Thymus (tissue), 11 donors: ENCODE data around the gene FBXO15. TPM values are rescaled to one million over a fixed set of nuclear protein-coding genes. Genes with fewer than 3 reads are reported as not detected.

ENCODE experiments used
- DNase-seq, 9 donors: peaks; one replicate each; pipeline ENCODE4 v3.0.0-alpha.2; 2013; ENCODE audit warnings: low spot score in 9 of 9, low read depth in 6 of 9, missing footprints in 1 of 9
- H3K27ac ChIP-seq, 2 donors: one replicate each; pipeline ENCODE4 v1.5.1; 2013; ENCODE audit warnings: control low read depth in 1 of 2, low read depth in 1 of 2, low read length in 1 of 2, mild to moderate bottlenecking in 1 of 2, moderate library complexity in 1 of 2
- H3K27me3 ChIP-seq, 2 donors: one replicate each; pipeline ENCODE4 v1.5.1; 2013; ENCODE audit warnings: low read length in 1 of 2; ENCODE audit not compliant: control insufficient read depth in 2 of 2, insufficient read depth in 1 of 2
- H3K36me3 ChIP-seq, 2 donors: one replicate each; pipeline ENCODE4 v1.5.1; 2013; ENCODE audit warnings: low read length in 1 of 2, mild to moderate bottlenecking in 1 of 2, moderate library complexity in 1 of 2; ENCODE audit not compliant: control insufficient read depth in 2 of 2, insufficient read depth in 2 of 2
- H3K4me1 ChIP-seq, 2 donors: one replicate each; pipeline ENCODE4 v1.5.1; 2013; ENCODE audit warnings: low read length in 2 of 2; ENCODE audit not compliant: control insufficient read depth in 2 of 2, insufficient read depth in 2 of 2
- H3K4me3 ChIP-seq, 2 donors: one replicate each; pipeline ENCODE4 v1.5.1; 2013; ENCODE audit warnings: low read length in 2 of 2, control low read depth in 1 of 2, mild to moderate bottlenecking in 1 of 2
- H3K9me3 ChIP-seq, 2 donors: one replicate each; pipeline ENCODE4 v1.5.1; 2013; ENCODE audit warnings: low read length in 1 of 2, mild to moderate bottlenecking in 1 of 2; ENCODE audit not compliant: control insufficient read depth in 2 of 2, insufficient read depth in 1 of 2
- WGBS: extraction: QIAGEN DNeasy Blood & Tissue Kit; methylation state at CpG from one replicate; pipeline ENCODE4 v1.1.7; 2013; 5-methylcytosine and 5-hydroxymethylcytosine counted together
- polyA plus RNA-seq: library from polyadenylated mRNA; stranded (reverse); fragments of 200-250 nt; gene quantifications from one replicate; pipeline ENCODE4 v1.2.3, GENCODE V29; 2013
- total RNA-seq: library from RNA; stranded (reverse); fragments of 120-200 nt; gene quantifications from one replicate; pipeline ENCODE4 v1.2.4, GENCODE V29; 2013
- donor health status: healthy.

Gene FBXO15
- total and polyA plus RNA-seq, 2 donors, result 5.1 to 9.5 TPM

DNA sequence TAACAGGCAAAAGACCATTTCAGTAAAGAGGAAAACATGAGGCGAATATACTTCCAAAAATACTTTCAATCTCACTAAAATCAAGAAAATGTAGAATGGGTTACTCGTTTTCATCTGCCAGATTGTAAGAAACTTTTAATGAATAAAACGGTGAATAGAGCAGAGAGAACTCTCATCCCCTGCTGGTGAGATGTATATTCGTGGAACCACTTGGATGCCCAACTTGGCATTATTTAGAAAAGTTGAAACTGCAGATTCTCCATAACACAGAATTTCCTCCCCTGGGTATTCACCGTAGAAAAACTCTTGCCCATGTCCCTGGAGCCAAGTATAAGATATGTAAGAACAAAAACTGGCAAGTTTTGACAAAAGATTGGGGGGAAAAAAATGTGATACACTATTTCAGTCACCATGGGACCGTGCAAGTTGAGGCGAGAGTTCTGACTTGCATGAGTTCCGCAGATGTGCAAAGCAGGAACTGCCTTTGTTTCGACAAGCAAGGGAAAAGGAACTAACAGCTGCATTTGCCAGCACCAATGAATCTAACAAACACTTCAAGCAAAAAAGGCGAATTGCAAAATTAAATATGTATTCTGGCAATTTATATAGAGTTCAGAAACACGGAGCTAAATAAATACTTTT, 15.5 kb upstream of the FBXO15 start:
- Histone ChIP-seq H3K9me3 (no peaks in the 10 kb centered on the region), H3K36me3 (peaks cover 16 to 19% of the 10 kb centered on the region in 2 donors), H3K4me3 (no peak overlapping the region), H3K27me3 (no peaks in the 10 kb centered on the region), H3K4me1 (no peaks in the 10 kb centered on the region), H3K27ac (peak overlapping the region in 1 of 2 donors; percentile 43)
- WGBS, result 59% methylated on average over 11 of the region's 11 CpGs
- peak in 2 of 9 donors; percentile 6 to 42 for DNase-seq

DNA sequence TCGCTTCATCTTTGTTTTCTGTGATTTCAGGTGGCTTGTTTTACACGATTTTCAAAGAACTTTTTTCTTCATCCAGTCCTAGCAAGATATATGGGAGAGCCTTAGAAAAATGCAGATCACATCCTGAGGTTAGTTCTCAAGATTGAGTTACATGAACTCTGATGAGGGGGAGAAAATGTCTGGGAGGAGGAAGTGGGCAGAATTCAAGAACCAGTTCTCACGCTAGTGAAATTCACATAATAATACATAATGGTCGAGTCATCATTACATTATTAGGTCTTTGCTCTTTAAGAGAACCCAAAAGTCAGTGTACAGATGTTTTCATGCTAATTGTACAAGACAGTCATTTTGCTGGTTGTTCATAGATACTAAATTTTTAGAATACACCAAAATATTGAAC, 7.6 kb upstream of the FBXO15 start:
- H3K27me3 ChIP-seq, result no peaks in the 10 kb centered on the region
- 93% methylated on average over 4 of the region's 4 CpGs for WGBS
- H3K4me1 ChIP-seq, result peaks cover 4 to 6% of the 10 kb centered on the region in 2 donors
- no peak for DNase-seq
- H3K36me3 ChIP-seq, result peaks cover 33 to 46% of the 10 kb centered on the region in 2 donors
- no peak overlapping the region for H3K27ac ChIP-seq
- no peaks in the 10 kb centered on the region for H3K9me3 ChIP-seq
- H3K4me3 ChIP-seq, result no peak overlapping the region

DNA sequence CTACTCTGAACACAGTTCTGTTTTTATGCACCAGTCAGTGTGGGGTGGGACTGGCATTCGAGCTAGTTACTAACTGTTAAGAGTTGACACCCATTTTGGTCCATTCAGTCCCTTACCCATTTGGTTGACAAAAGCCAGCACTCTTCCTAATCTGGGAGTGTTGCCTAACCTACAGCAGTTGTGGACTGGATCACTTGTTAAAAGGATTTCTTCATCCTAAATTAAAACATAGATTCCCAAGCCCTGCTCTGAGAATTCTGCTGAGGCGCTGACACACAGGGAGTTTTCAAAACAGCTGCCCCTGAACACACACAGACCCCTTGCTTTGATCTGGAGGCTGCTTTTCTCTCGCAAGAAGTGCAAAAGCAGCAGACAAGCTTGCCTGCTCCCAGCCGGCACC, 7.1 kb upstream of the FBXO15 start:
- Histone ChIP-seq H3K27me3 (no peaks in the 10 kb centered on the region), H3K36me3 (peaks cover 30 to 46% of the 10 kb centered on the region in 2 donors), H3K9me3 (no peaks in the 10 kb centered on the region), H3K4me3 (no peak overlapping the region), H3K27ac (no peak overlapping the region), H3K4me1 (peaks cover 7 to 10% of the 10 kb centered on the region in 2 donors)
- no peak for DNase-seq
- WGBS, result 98% methylated on average over 4 of the region's 4 CpGs

DNA sequence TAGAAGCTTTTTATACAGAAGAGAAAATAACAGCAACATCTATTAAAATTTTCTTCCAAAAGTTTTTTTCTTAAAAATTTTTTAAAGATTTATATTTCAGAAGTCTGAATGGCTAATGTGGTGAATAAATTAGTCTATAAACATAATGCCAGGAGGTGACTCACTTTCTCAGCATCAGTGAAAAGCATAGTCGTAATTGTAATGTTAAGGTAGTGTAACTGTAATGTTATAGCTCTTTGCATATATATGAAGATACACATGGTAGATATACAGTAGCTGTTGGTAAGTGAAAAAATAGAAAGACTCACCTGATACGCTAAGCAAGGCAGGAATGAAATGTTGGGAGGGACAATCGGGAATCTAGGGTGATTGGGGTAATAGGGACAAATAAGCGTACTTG, 6.2 kb upstream of the FBXO15 start:
- DNase-seq, result no peak
- Histone ChIP-seq H3K36me3 (peaks cover 25 to 37% of the 10 kb centered on the region in 2 donors), H3K27ac (no peak overlapping the region), H3K9me3 (no peaks in the 10 kb centered on the region), H3K4me1 (peaks cover 10 to 12% of the 10 kb centered on the region in 2 donors), H3K27me3 (no peaks in the 10 kb centered on the region), H3K4me3 (no peak overlapping the region)
- 98% methylated on average over 4 of the region's 4 CpGs for WGBS

DNA sequence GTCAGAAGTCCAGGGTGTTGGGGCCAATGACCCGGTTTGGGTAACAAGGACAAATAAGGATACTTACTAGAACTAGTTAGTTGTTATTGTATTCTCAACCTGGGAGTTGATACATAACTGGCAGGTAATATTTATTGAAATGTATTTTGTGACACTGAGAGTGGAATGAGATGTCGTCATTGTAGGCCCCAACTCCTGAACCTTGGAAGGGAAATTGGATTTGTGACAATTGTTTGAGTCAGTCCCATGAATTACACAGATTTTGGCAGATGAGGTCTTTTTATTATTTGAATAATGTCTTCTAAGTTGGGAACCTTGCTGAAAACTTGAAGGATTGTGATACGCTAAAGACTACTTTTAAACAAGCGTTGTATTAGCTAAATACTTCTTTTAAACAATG, 5.7 kb upstream of the FBXO15 start:
- H3K36me3 ChIP-seq, result peaks cover 24 to 35% of the 10 kb centered on the region in 2 donors

DNA sequence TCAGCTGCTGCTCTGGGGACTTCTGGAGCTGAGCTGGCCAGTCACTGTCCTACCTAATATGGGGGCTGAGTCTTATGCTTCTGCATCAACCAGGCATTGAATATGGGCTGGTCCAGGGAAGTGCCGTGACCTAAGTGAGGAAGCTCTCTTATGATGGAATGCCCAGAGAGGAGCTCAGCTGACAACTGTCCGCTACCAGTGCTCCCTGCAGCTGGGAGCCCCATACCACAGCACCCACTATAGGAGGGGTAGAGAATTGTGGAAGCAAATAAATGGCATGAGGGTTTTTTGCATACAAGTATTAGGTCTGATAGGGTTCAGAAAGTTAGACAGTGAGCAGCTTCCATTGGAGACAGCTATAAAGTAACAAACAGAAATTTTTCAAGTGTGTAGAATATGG, 5.2 kb upstream of the FBXO15 start:
- H3K36me3 ChIP-seq, result peaks cover 19 to 32% of the 10 kb centered on the region in 2 donors
- no peak overlapping the region for H3K27ac ChIP-seq
- no peaks in the 10 kb centered on the region for H3K27me3 ChIP-seq
- no peak overlapping the region for H3K4me3 ChIP-seq
- H3K4me1 ChIP-seq, result peaks cover 10 to 16% of the 10 kb centered on the region in 2 donors
- H3K9me3 ChIP-seq, result no peaks in the 10 kb centered on the region
- no peak for DNase-seq
- WGBS, result 97% methylated on average over 2 of the region's 2 CpGs

More for the DNA sequence above, 5.7 kb upstream of the FBXO15 start:
- DNase-seq, result no peak
- H3K4me1 ChIP-seq, result peaks cover 10 to 13% of the 10 kb centered on the region in 2 donors
- H3K4me3 ChIP-seq, result no peak overlapping the region
- WGBS, result 97% methylated on average over 4 of the region's 4 CpGs
- no peaks in the 10 kb centered on the region for H3K9me3 ChIP-seq
- H3K27me3 ChIP-seq, result no peaks in the 10 kb centered on the region
- no peak overlapping the region for H3K27ac ChIP-seq

DNA sequence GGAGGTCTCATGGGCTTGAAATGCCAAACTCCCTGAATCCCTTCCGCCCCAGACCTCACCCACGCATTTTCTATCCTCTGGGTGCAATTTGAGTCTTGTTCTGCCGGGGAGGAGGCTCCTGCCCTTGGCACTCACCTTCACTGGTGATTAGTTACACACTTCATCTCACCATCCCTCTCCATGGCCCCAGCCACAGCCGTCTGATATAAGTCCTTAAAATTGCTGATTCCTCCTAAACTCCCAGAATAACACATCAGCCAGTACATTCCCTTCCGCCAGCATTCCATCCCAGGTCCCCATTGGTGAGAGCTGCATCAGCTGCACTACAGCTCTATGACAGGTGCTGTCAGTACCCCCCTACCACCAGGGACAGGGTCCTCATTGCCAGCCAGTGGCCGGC, 4.6 kb upstream of the FBXO15 start:
- Histone ChIP-seq H3K36me3 (peaks cover 18 to 29% of the 10 kb centered on the region in 2 donors), H3K27ac (no peak overlapping the region), H3K4me1 (peaks cover 10 to 18% of the 10 kb centered on the region in 2 donors), H3K27me3 (no peaks in the 10 kb centered on the region), H3K9me3 (no peaks in the 10 kb centered on the region), H3K4me3 (no peak overlapping the region)
- 96% methylated on average over 6 of the region's 6 CpGs for WGBS
- DNase-seq, result no peak

DNA sequence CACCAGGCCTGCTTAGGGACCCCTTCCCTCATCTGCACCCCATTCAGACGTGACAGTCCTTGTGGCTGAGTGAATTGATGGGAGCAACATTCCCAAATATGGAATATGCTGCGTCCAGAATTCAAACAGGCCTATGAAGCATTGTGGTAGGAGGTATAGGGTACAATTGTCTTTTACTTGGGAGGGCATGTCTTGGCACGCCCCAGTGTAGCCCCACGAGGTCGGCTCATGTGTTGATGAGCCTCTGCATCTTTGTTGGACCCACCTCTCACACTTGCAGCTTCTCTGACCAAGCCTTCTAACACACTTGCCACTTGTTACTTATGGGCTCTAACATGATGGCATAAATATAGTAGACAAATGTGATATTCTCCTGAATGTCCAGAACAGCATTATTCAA, 2.2 kb upstream of the FBXO15 start:
- peaks cover 10 to 22% of the 10 kb centered on the region in 2 donors for H3K4me1 ChIP-seq
- no peak overlapping the region for H3K27ac ChIP-seq
- no peak for DNase-seq
- WGBS, result 92% methylated on average over 5 of the region's 5 CpGs
- H3K9me3 ChIP-seq, result no peaks in the 10 kb centered on the region
- H3K36me3 ChIP-seq, result peaks cover 8 to 13% of the 10 kb centered on the region in 2 donors
- no peaks in the 10 kb centered on the region for H3K27me3 ChIP-seq
- no peak overlapping the region for H3K4me3 ChIP-seq

DNA sequence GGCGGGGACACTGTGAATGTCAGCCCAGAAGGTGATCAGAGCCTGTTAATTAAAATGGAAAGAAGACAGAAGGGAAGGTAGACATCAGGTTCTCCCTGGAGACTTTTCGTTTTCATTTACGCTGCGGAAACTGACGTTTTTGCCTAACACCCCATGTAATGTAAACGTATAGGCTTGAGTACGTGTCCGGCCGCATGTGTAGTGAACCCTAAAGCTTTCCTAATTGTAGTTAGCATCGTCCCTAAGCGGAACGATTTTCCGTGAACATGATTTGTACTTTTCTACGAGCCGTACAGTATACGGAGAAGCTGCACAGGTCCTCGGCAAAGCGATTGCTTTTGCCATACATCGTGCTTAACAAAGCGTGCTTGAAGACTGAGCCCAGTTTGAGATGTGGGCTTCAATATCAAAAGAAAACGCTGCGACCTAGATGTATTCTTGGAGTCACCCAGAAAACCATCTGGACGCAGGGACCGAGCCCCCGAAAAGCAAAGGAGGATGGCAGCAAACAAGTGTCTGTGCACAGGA, 973 bp upstream of the FBXO15 start:
- peak overlapping the region; percentile 33 to 100 for H3K27ac ChIP-seq
- under 1% methylated on average over 25 of the region's 25 CpGs for WGBS
- H3K4me1 ChIP-seq, result peaks cover 10 to 22% of the 10 kb centered on the region in 2 donors

More for the DNA sequence above, 973 bp upstream of the FBXO15 start:
- peak overlapping the region; percentile 61 to 98 for H3K4me3 ChIP-seq
- H3K9me3 ChIP-seq, result no peaks in the 10 kb centered on the region
- peaks cover 7 to 10% of the 10 kb centered on the region in 2 donors for H3K36me3 ChIP-seq
- DNase-seq, result peak in 1 of 9 donors; percentile 17
- H3K27me3 ChIP-seq, result no peaks in the 10 kb centered on the region
